OCI-LY7 (cell line): ENCODE results near the gene OMA1.

Experiments
- CTCF ChIP-seq: fragments of 200-600 bp; sonication (generic); conservative IDR thresholded peaks from 2 replicates; pipeline ENCODE4 v1.5.1; 2014; ENCODE audit warnings: mild to moderate bottlenecking, antibody characterized with exemption, low read length, moderate library complexity, mixed read lengths
- EZH2phosphoT487 ChIP-seq: fragments of 200-600 bp; sonication (generic); IDR thresholded peaks from 2 replicates; pipeline ENCODE4 v1.6.1; 2018; ENCODE audit warnings: low read depth, borderline replicate concordance, mild to moderate bottlenecking, mixed run types, antibody characterized with exemption, low read length, moderate library complexity, mixed read lengths

- no peak for TF ChIP-seq CTCF
- no peak for TF ChIP-seq EZH2phosphoT487
These were observed 102.3 kb downstream of the OMA1 start for GRCh38 chr1:58443986-58444868.
